Loucy (cell line): Measurements from ENCODE around the gene NSD1.
A peak's percentile ranks its signal among the peaks of the same experiment; 100 is the strongest.

Experiments used
- H2AFZ ChIP-seq: fragments of 200-600 bp; sonication (generic); 2 replicates; pipeline ENCODE4 v1.6.0; 2016; ENCODE audit warnings: antibody characterized with exemption, mild to moderate bottlenecking, low read length, moderate library complexity
- H3F3A ChIP-seq: fragments of 200-600 bp; 2 replicates; pipeline ENCODE4 v1.6.0; 2016; ENCODE audit warnings: antibody characterized with exemption, low read depth, mild to moderate bottlenecking
- H3K27me3 ChIP-seq: fragments of 200-600 bp; sonication (generic); 2 replicates; pipeline ENCODE4 v1.6.1; 2014; ENCODE audit warnings: low read length, mild to moderate bottlenecking; ENCODE audit not compliant: insufficient read depth, poor library complexity, severe bottlenecking
- H3K36me3 ChIP-seq: fragments of 200-600 bp; sonication (generic); 2 replicates; pipeline ENCODE4 v1.6.1; 2016; ENCODE audit warnings: low read length; ENCODE audit not compliant: insufficient read depth
- H3K4me1 ChIP-seq: fragments of 200-600 bp; sonication (generic); 2 replicates; pipeline ENCODE4 v1.5.1; 2014; ENCODE audit warnings: low read length, mild to moderate bottlenecking; ENCODE audit not compliant: insufficient read depth, poor library complexity, severe bottlenecking
- H3K4me2 ChIP-seq: fragments of 200-600 bp; sonication (generic); 2 replicates; pipeline ENCODE4 v1.6.0; 2014; ENCODE audit warnings: antibody characterized with exemption, low read length, low read depth, mild to moderate bottlenecking; ENCODE audit not compliant: poor library complexity, severe bottlenecking
- H3K4me3 ChIP-seq: fragments of 200-600 bp; sonication (generic); 2 replicates; pipeline ENCODE4 v1.5.1; 2014; ENCODE audit warnings: low read length, mild to moderate bottlenecking, mixed read lengths; ENCODE audit not compliant: poor library complexity, severe bottlenecking
- H3K79me2 ChIP-seq: fragments of 200-600 bp; sonication (generic); 2 replicates; pipeline ENCODE4 v1.6.1; 2014; ENCODE audit warnings: low read length; ENCODE audit not compliant: insufficient read depth
- H3K9ac ChIP-seq: fragments of 200-600 bp; sonication (generic); 2 replicates; pipeline ENCODE4 v1.6.0; 2014; ENCODE audit warnings: mild to moderate bottlenecking, low read depth, low read length, moderate library complexity; ENCODE audit not compliant: poor library complexity, severe bottlenecking
- H3K9me2 ChIP-seq: fragments of 200-600 bp; sonication (generic); replicated peaks from 2 replicates; pipeline ENCODE4 v1.6.1; 2016; ENCODE audit warnings: low read depth, low read length, mixed read lengths
- H3K9me3 ChIP-seq: fragments of 200-600 bp; sonication (generic); 2 replicates; pipeline ENCODE4 v1.6.1; 2014; ENCODE audit warnings: mild to moderate bottlenecking, antibody characterized with exemption, low read length, low read depth; ENCODE audit not compliant: insufficient read depth
- H4K20me1 ChIP-seq: fragments of 200-600 bp; sonication (generic); 2 replicates; pipeline ENCODE4 v1.6.0; 2014; ENCODE audit warnings: antibody characterized with exemption, low read length, mild to moderate bottlenecking; ENCODE audit not compliant: insufficient read depth, poor library complexity, severe bottlenecking
- EZH2phosphoT487 ChIP-seq: fragments of 200-600 bp; IDR thresholded peaks from 2 replicates; pipeline ENCODE4 v1.6.1; 2018; ENCODE audit warnings: antibody characterized with exemption, mild to moderate bottlenecking, moderate library complexity, borderline replicate concordance
- TF ChIP-seq, protein P1 (sequence below): fragments of 200-600 bp; sonication (generic); conservative IDR thresholded peaks from 2 replicates; pipeline ENCODE4 v1.5.1; 2014; ENCODE audit warnings: mild to moderate bottlenecking, antibody characterized with exemption, low read length

Gene NSD1

DNA sequence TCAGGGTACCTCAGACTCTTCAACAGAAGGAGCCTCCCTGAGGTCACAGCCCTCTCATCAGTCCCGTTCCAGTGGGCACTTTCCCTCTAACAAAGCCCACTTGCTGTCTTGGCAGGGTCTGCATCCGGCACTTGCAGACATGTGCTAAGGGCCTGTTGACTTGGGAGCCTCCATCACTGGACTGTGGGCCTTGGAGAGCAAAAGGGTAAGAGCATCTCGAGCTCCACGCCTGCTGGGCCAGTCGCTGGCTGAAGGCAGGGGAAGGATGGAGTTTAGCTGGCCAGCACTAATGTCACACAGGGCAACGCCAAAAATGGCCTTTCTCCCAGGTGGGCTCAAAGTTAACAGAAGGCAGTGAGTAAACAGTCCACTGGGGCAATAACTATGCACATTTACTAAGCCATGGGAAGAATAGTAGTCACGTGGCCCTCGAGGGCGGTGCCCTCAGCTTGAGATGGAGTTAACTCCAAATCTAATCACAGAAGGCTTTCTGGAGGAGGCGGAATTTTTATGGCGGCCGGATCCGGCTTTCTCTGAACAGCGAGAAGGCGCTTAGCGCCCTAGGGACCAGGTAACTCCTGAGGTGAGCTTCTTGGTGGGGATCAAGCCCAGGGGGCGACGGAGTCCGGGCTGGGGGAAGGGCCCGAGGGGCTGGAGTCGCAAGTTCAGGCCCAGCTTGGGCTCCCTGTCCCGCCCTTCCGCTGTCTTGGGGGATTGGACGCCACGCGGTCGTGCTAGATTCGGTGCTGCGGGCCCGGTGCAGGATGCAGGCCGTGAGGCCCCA, 2.0 kb upstream of the NSD1 start:
- Histone ChIP-seq H3K9me3 (no peaks in the 10 kb centered on the region), H3K27me3 (no peaks in the 10 kb centered on the region), H3K36me3 (no peaks in the 10 kb centered on the region), H3K9ac (no peak overlapping the region), H3K4me3 (no peak overlapping the region), H2AFZ (no peak overlapping the region), H3K9me2 (no peaks in the 10 kb centered on the region), H4K20me1 (no peaks in the 10 kb centered on the region), H3K4me2 (no peak overlapping the region), H3K79me2 (peaks cover 21% of the 10 kb centered on the region), H3F3A (no peaks in the 10 kb centered on the region), H3K4me1 (peaks cover 8% of the 10 kb centered on the region)
- TF ChIP-seq EZH2phosphoT487, result no peak
- TF ChIP-seq, protein P1, sequence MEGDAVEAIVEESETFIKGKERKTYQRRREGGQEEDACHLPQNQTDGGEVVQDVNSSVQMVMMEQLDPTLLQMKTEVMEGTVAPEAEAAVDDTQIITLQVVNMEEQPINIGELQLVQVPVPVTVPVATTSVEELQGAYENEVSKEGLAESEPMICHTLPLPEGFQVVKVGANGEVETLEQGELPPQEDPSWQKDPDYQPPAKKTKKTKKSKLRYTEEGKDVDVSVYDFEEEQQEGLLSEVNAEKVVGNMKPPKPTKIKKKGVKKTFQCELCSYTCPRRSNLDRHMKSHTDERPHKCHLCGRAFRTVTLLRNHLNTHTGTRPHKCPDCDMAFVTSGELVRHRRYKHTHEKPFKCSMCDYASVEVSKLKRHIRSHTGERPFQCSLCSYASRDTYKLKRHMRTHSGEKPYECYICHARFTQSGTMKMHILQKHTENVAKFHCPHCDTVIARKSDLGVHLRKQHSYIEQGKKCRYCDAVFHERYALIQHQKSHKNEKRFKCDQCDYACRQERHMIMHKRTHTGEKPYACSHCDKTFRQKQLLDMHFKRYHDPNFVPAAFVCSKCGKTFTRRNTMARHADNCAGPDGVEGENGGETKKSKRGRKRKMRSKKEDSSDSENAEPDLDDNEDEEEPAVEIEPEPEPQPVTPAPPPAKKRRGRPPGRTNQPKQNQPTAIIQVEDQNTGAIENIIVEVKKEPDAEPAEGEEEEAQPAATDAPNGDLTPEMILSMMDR, result no peak

DNA sequence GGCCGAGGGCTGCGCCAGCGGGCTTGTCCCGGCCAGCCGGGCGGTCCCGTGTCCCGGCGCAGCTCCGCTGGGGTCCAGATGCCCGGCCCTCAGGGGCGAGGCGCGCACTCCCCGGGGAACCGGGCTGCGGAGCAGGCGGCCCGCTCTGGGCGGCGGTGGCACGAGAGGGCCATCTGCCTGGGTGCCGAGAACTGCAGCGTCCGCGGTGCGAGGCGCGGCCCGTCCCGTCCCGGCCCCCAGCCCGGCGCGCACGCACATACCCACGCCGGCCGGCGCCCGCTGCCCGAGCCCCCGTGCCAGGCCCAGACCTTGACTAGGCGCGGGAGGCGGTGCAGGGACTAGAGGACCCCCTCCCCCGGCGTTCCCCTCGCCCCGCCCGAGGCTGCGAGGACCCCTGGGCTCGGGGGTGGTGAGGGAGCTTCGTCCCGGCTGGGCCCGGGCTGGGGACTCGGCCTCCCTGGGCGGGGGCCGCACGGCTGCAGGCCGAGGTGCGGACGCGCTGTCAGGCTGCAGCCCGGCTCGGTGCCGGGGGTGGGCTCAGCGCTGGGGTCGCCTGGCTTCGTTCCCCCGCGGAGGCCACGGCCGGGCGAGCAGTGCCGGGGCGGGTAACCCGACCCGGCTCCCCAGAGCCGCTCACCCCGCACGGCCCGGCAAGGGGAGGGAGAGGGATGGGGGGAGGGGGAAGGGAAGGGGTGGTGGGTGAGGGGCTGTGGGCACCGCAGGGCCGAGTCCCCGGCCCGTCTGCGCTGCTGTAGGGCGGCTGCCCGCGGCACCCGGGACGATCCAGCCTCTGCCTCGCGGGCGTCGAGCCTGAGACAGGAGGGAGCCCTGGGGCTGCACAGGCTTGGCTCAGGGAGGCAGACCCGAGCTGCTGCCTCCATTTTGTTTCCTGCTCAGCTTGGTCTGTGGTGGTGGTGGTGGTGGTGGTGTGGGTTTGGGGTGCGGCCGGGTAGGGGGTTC, 1.2 kb upstream of the NSD1 start:
- peaks cover 30% of the 10 kb centered on the region for H3K79me2 ChIP-seq
- H4K20me1 ChIP-seq, result peaks cover 6% of the 10 kb centered on the region
- H3K9ac ChIP-seq, result no peak overlapping the region
- no peak overlapping the region for H3K4me3 ChIP-seq
- H3K4me1 ChIP-seq, result peaks cover 16% of the 10 kb centered on the region
- no peaks in the 10 kb centered on the region for H3F3A ChIP-seq
- H3K4me2 ChIP-seq, result no peak overlapping the region
- H3K9me3 ChIP-seq, result no peaks in the 10 kb centered on the region
- H3K27me3 ChIP-seq, result no peaks in the 10 kb centered on the region
- no peaks in the 10 kb centered on the region for H3K9me2 ChIP-seq
- no peak overlapping the region for H2AFZ ChIP-seq
- H3K36me3 ChIP-seq, result no peaks in the 10 kb centered on the region
- no peak for TF ChIP-seq EZH2phosphoT487
- TF ChIP-seq, protein P1, result no peak

DNA sequence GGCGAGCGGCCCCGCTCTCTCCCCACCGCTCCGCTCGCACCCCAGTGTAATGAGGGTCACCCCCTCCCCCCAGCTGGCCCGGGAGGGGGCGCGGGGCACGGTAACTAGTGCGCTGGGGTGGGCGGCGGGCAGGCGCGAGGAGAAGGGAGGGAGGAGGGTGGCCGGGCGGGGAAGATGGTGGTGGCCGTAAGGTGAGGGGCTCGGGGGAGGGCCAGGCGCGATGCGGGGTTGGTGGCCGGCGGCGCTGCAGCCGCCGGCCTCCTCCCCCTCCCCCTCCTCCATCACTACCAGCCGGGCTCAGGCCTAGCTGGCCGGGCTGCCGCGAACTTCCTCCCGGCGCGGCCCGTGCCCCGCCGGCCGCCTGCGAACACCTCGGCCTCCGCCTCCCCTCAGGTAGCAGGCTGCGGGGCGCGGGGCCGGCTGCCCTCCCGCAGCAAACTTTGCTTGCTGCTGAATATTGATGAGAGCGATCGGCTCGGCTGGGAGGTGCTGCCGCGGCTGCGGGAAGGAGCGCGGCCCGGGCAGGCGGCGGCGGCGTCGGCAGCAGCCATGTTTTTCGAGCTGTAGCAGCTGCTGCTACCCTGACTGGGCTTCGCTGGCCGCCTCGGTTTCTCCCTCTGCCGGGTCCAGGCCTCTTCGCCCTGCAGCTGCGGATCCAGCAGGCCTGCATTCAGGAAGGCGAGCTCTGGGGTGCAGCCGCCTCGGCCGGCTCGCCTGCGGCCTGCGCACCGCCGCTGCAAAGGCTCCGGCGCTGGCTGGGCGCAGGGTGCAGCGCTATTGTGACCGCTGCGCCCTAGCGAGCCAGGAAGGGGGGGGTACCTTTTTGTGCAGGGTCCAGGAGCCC, 502 bp downstream of the NSD1 start:
- Histone ChIP-seq H2AFZ (peak overlapping the region; percentile 88), H3K4me3 (peak overlapping the region; percentile 88), H3K79me2 (peaks cover 44% of the 10 kb centered on the region), H3F3A (no peaks in the 10 kb centered on the region), H4K20me1 (peaks cover 6% of the 10 kb centered on the region), H3K9ac (peak overlapping the region; percentile 96), H3K4me1 (peaks cover 16% of the 10 kb centered on the region), H3K4me2 (peak overlapping the region; percentile 95), H3K27me3 (no peaks in the 10 kb centered on the region), H3K9me2 (no peaks in the 10 kb centered on the region), H3K36me3 (no peaks in the 10 kb centered on the region), H3K9me3 (no peaks in the 10 kb centered on the region)
- TF ChIP-seq EZH2phosphoT487, result no peak
- TF ChIP-seq, protein P1, result no peak
